Astrocyte of the cerebellum (primary cell): ENCODE measurements around the gene WDR19.

Experiments used
- DNase-seq: peaks from one replicate; pipeline ENCODE4 v3.0.0-alpha.2; 2011; ENCODE audit warnings: low read depth
- H3K4me3 ChIP-seq: 2 replicates; pipeline ENCODE4 v1.5.1; 2011; ENCODE audit warnings: mild to moderate bottlenecking, low read depth, low read length, moderate library complexity
- in situ Hi-C: cut with HindIII; loops from 2 replicates; pipeline ENCODE4 v1.10.0; 2017; ENCODE audit warnings: low sequenced_read_pairs
- TF ChIP-seq, protein P1 (sequence below): IDR thresholded peaks from 2 replicates; pipeline ENCODE4 v1.5.1; 2012; ENCODE audit warnings: low read length, low read depth, moderate library complexity, mild to moderate bottlenecking; ENCODE audit errors: missing control alignments

Gene WDR19

DNA sequence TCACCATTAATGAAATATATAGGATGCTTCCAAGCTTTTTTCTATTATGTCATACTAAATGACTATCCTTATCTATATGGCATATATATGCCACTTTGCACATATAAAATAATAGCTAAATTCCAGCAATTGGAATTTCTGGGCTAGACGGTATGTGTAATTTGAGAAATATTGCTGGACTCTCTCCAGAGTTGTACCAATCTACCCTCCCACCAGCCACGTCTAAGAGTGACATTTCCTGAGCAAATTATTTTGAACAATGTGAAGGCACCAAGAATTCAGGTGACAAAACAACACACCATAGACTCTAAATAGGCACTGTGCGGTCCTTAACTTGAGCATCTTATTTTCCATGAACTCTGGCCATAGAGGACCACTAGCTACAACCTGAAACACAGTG lies 121.5 kb downstream of the WDR19 start:
- TF ChIP-seq, protein P1, sequence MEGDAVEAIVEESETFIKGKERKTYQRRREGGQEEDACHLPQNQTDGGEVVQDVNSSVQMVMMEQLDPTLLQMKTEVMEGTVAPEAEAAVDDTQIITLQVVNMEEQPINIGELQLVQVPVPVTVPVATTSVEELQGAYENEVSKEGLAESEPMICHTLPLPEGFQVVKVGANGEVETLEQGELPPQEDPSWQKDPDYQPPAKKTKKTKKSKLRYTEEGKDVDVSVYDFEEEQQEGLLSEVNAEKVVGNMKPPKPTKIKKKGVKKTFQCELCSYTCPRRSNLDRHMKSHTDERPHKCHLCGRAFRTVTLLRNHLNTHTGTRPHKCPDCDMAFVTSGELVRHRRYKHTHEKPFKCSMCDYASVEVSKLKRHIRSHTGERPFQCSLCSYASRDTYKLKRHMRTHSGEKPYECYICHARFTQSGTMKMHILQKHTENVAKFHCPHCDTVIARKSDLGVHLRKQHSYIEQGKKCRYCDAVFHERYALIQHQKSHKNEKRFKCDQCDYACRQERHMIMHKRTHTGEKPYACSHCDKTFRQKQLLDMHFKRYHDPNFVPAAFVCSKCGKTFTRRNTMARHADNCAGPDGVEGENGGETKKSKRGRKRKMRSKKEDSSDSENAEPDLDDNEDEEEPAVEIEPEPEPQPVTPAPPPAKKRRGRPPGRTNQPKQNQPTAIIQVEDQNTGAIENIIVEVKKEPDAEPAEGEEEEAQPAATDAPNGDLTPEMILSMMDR = no peak
- H3K4me3 ChIP-seq = no peak overlapping the region
- in situ Hi-C loops = no loop called here
- DNase-seq = no peak

DNA sequence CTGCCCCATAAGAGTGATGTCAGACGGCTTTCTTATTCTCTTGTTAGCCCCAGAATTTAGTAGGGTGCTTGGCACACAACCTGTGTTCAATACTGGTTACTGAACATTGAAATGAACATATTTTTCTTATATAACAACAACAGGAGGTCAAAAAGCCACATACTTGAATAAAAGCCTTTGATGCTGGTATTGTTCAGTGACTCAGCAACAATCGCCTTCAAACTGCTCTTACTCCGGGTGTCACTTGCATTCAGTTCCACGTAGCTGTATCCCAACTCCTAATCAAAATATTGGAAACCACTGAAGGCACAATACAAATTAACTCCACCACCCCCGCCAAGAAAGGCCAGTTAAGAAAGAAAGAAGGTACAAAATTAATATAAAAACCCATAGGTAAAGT lies 122.3 kb downstream of the WDR19 start:
- DNase-seq = no peak
- in situ Hi-C loops = no loop called here
- TF ChIP-seq, protein P1 = no peak
- H3K4me3 ChIP-seq = no peak overlapping the region

DNA sequence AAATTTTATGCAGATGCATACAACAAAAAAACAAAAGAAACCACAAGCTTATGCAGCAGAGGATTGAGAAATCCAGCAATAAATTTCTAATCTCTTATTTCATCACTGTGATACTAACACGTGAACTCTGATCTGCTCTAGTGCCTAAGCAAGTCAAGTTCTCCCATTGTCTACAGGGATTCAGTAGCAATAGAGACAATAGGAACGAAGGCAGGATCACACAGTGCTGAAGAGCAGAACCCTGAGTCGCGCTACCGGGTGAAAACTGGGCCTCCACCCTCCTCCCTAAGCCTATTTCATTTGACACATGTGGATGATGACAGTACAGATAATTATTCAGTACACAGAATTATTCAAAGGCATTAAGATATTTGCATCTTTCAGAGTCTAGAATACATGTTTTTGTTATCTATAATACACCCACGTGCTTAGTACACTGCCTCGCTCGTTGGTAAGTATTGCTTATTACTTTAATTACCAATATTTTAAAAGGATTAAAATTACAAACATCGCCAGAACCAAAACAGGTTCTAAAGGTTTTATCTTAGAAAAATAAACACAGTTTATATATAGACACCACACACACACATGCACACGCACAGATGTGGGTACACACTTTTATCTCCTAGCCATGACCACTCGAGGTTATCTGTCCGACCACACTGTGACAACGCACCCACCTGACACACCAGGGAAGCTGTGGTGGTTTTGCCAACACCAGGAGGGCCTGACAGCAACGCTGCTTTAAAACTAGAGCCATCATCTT lies 123.8 kb downstream of the WDR19 start:
- in situ Hi-C loops = no loop called here
- TF ChIP-seq, protein P1 = no peak
- DNase-seq = no peak
- H3K4me3 ChIP-seq = no peak overlapping the region

DNA sequence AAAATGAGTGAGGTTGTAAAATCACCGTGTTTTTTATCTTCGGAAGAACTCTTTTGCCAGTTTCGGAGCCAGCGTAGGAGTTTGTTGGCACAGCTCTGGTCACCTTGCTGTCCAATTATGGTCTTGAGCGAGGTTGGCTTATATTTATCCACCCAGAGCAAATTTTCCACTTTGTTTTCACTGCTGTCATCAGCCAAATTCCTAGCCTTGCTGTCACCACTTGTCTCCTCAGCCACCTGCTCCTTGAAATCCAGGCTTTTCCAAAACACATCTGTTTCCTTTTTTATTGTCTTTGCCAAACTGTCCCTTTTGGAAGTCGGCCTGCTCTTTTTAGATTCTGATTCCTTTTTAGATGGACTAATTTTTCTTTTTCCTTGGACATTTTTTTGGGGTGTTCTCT lies 126.3 kb downstream of the WDR19 start:
- H3K4me3 ChIP-seq = no peak overlapping the region
- TF ChIP-seq, protein P1 = no peak
- no peak for DNase-seq
- in situ Hi-C loops = no loop called here

DNA sequence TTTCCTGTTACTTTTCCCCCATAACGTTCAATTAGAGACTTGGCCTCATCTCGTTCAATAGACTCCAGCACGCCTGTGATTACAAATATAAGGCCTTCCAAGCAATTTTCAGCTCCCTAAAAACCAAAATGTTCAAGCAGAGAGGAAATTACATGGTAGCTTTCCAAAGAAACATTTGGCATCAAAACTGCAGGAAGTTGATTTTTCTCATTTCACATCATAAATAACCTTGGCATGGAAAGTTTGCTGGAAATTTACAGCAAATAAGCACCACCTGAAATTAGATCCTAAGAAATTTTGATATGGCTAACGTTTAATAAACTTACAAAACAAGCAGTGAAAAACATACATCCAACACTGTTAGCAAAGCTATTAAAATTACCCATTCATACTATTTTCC lies 130.5 kb downstream of the WDR19 start:
- in situ Hi-C loops = no loop called here
- TF ChIP-seq, protein P1 = no peak

DNA sequence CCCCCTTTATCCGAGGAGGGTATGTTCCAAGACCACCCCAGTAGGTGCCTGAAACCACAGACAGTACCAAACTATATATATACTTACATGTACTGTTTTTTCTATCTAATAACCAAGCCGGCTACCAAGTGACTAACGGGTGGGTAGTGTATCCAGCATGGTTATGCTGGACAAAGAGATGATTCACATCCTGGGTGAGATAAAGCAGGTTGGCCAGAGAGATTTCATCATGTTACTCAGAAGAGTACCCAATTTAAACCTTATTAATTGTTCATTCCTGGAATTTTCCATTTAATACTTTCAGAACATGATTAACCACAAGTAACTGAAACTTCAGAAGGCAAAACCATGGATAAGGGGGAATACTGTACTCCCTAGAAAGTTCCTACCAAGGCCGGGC lies 137.3 kb downstream of the WDR19 start:
- in situ Hi-C loops = no loop called here
- peak; percentile 35 for DNase-seq
- H3K4me3 ChIP-seq = no peak overlapping the region
- TF ChIP-seq, protein P1 = no peak

More for the DNA sequence above, 130.5 kb downstream of the WDR19 start:
- no peak for DNase-seq
- no peak overlapping the region for H3K4me3 ChIP-seq
